Endothelial cell of umbilical vein (primary cell): ENCODE results near the gene TFF2. TPM values are rescaled to one million over a fixed set of nuclear protein-coding genes. Genes with fewer than 3 reads are reported as not detected.

Source experiments
- BruUV-seq: library from RNA; stranded (reverse); fragments of 400-500 nt; replicated peaks from 2 replicates; lab custom pipeline; 2021; lab: Mats Ljungman, UMichigan
- CTCF ChIA-PET: fragments of 300-600, 350-600 bp; sonication (Branson Sonifier 250); formaldehyde crosslinking; loops from one replicate; lab custom pipeline; 2021; ENCODE audit warnings: antibody characterized with exemption, inconsistent platforms; lab: Charles Lee
- POLR2A ChIA-PET: fragments of 300-600, 350-600 bp; sonication (Branson Sonifier 250); formaldehyde crosslinking; loops from one replicate; lab custom pipeline; 2021; ENCODE audit warnings: antibody characterized with exemption, inconsistent platforms; lab: Charles Lee
- DNase-seq: peaks from one replicate; pipeline ENCODE4 v3.0.0-alpha.2; 2011; ENCODE audit warnings: low read depth, low spot score
- FAIRE-seq: peaks from 2 replicates; lab custom pipeline; 2011; peaks lifted over from hg19 to GRCh38; lab: Jason Lieb, UNC
- H2AFZ ChIP-seq: 2 replicates; pipeline ENCODE4 v1.6.0; 2012; ENCODE audit warnings: low read depth, low read length, control low read depth, inconsistent platforms
- H3K27ac ChIP-seq: 2 replicates; pipeline ENCODE4 v1.5.1; 2011; ENCODE audit warnings: low read depth, mild to moderate bottlenecking, control low read depth, low read length, moderate library complexity; ENCODE audit not compliant: insufficient read depth
- H3K27me3 ChIP-seq, 2 experiments: 2 replicates each; pipeline versions ENCODE4 v1.6.0 to v1.6.1; 2011; ENCODE audit warnings: low read length in 2 of 2, mixed read lengths in 1 of 2; ENCODE audit not compliant: control insufficient read depth in 2 of 2, insufficient read depth in 2 of 2
- H3K36me3 ChIP-seq, 2 experiments: 2 replicates in 1 of 2; 3 replicates in 1 of 2; pipeline ENCODE4 v1.5.1; 2011; ENCODE audit warnings: low read length in 2 of 2, mild to moderate bottlenecking in 1 of 2, moderate library complexity in 1 of 2; ENCODE audit not compliant: control insufficient read depth in 2 of 2, insufficient read depth in 2 of 2; ENCODE audit errors: extremely low read depth in 1 of 2
- H3K4me1 ChIP-seq: 3 replicates; pipeline ENCODE4 v1.5.1; 2011; ENCODE audit warnings: mild to moderate bottlenecking, low read length; ENCODE audit not compliant: control insufficient read depth, insufficient read depth; ENCODE audit errors: extremely low read depth
- H3K4me2 ChIP-seq: 2 replicates; pipeline ENCODE4 v1.6.1; 2011; ENCODE audit warnings: low read length, control low read depth, mixed read lengths; ENCODE audit not compliant: insufficient read depth
- H3K4me3 ChIP-seq, 3 experiments: fragments of 200-600 bp in 1 of 3; sonication (generic), shearing (Covaris generic) in 1 of 3; replicated peaks in 1 of 3; 2 replicates each; pipeline ENCODE4 v1.5.1; 2011 to 2016; ENCODE audit warnings: control low read depth in 3 of 3, low read length in 3 of 3, mild to moderate bottlenecking in 2 of 3, inconsistent platforms in 1 of 3, low read depth in 1 of 3, moderate library complexity in 1 of 3; ENCODE audit not compliant: insufficient read depth in 1 of 3
- H3K79me2 ChIP-seq: 2 replicates; pipeline ENCODE4 v1.6.0; 2012; ENCODE audit warnings: low read length, inconsistent platforms; ENCODE audit not compliant: control insufficient read depth, insufficient read depth
- H3K9ac ChIP-seq: replicated peaks from 2 replicates; pipeline ENCODE3; 2011; ENCODE audit warnings: low read length, control low read depth; ENCODE audit not compliant: insufficient read depth; ENCODE audit errors: extremely low read depth
- H3K9me1 ChIP-seq: replicated peaks from 3 replicates; pipeline ENCODE4 v1.6.0; 2011; ENCODE audit warnings: mild to moderate bottlenecking, low read length; ENCODE audit not compliant: control insufficient read depth, insufficient read depth; ENCODE audit errors: extremely low read depth
- H3K9me3 ChIP-seq: replicated peaks from 2 replicates; pipeline ENCODE4 v1.5.1; 2012; ENCODE audit warnings: low read length, inconsistent platforms; ENCODE audit not compliant: control insufficient read depth, insufficient read depth
- H4K20me1 ChIP-seq: replicated peaks from 2 replicates; pipeline ENCODE3; 2011; ENCODE audit warnings: mild to moderate bottlenecking, low read length; ENCODE audit not compliant: control insufficient read depth, insufficient read depth; ENCODE audit errors: extremely low read depth
- CTCF ChIP-seq, 2 donors: IDR thresholded peaks; 1 replicate in 1 of 2; 2 replicates in 1 of 2; pipeline ENCODE4 v1.5.1; 2011; ENCODE audit warnings: low read length in 2 of 2, mild to moderate bottlenecking in 2 of 2, moderate library complexity in 2 of 2, control low read depth in 1 of 2, inconsistent platforms in 1 of 2, low read depth in 1 of 2; ENCODE audit not compliant: insufficient read depth in 1 of 2; ENCODE audit errors: extremely low read depth in 1 of 2
- EZH2 ChIP-seq: IDR thresholded peaks from 2 replicates; pipeline ENCODE4 v1.6.1; 2012; ENCODE audit warnings: borderline replicate concordance, low read depth, mild to moderate bottlenecking, moderate library complexity, low read length, inconsistent platforms; ENCODE audit not compliant: severe bottlenecking
- GATA2 ChIP-seq: IDR thresholded peaks from 2 replicates; pipeline ENCODE4 v1.7.0; 2011; ENCODE audit warnings: low read depth, mild to moderate bottlenecking, moderate library complexity, mixed read lengths, low read length; ENCODE audit not compliant: insufficient read length, insufficient read depth
- JUN ChIP-seq: IDR thresholded peaks from 2 replicates; pipeline ENCODE4 v1.6.1; 2011; ENCODE audit warnings: borderline replicate concordance, low read depth; ENCODE audit not compliant: insufficient read length, insufficient read depth
- MYC ChIP-seq: IDR thresholded peaks from one replicate; pipeline ENCODE4 v1.6.1; 2011; ENCODE audit warnings: mild to moderate bottlenecking, low read depth, low read length
- POLR2AphosphoS5 ChIP-seq: IDR thresholded peaks from 2 replicates; pipeline ENCODE4 v1.6.1; 2012; ENCODE audit warnings: low read depth, mild to moderate bottlenecking, control low read depth, low read length, moderate library complexity; ENCODE audit not compliant: insufficient read depth
- dilution Hi-C: fragments of 300-500 bp; cut with MboI; formaldehyde crosslinking; loops from one replicate; pipeline ENCODE4 v1.15.0; 2019; ENCODE audit warnings: low sequenced_read_pairs; ENCODE audit not compliant: extremely low pct_ligation_motif_present
- intact Hi-C: fragments of 100-400 bp; cut with micrococcal nuclease; formaldehyde crosslinking; loops from one replicate; pipeline ENCODE4 v1.10.0; 2022
- polyA plus RNA-seq, 4 experiments: library from polyadenylated mRNA; depleted of rRNA in 3 of 4; stranded (reverse) in 3 of 4; unstranded in 1 of 4; fragments of >200 nt; gene quantifications; 2 replicates each; pipeline versions ENCODE4 v1.2.1 to v1.2.3, GENCODE V29; 2011 to 2012; ENCODE audit warnings: missing spikeins in 1 of 4
- total RNA-seq: library from RNA; stranded (reverse); gene quantifications from 2 replicates; pipeline ENCODE4 v1.2.3, GENCODE V29; 2021

Gene TFF2
- total and polyA plus RNA-seq, 2 donors (not counting 3 experiments of a cell fraction or from before 2014, with no cell fraction given) = not detected

- Histone ChIP-seq H3K9me3 (no peaks in the 10 kb centered on the region), H4K20me1 (no peaks in the 10 kb centered on the region), H2AFZ (no peak overlapping the region), H3K9ac (no peak overlapping the region), H3K79me2 (no peaks in the 10 kb centered on the region), H3K36me3 (no peaks in the 10 kb centered on the region), H3K9me1 (no peaks in the 10 kb centered on the region), H3K27ac (no peak overlapping the region), H3K4me3 (no peak overlapping the region), H3K27me3 (peaks cover 10 to 32% of the 10 kb centered on the region in 2 experiments), H3K4me1 (no peaks in the 10 kb centered on the region), H3K4me2 (no peak overlapping the region)
- dilution Hi-C loops (no loop called here), intact Hi-C loops (loop anchor here (1.0 to 10.0 kb wide), 2 partner anchors 111 to 194 kb away; no protein-coding TSS in a partner anchor)
- no peak for TF ChIP-seq CTCF (IDR thresholded peaks at IDR 0.05; ENCODE audit: extremely low read depth in 1 of 2, insufficient read depth in 1 of 2, low read depth in 1 of 2, low read length in 2 of 2)
- TF ChIP-seq EZH2 = no peak
- no peak for TF ChIP-seq GATA2
- no peak for TF ChIP-seq JUN
- no peak for TF ChIP-seq MYC
- no peak for TF ChIP-seq POLR2AphosphoS5
- CTCF ChIA-PET = interaction anchor here (0.8 to 2.0 kb wide), 12 partner anchors 10 to 193 kb away, joined by 3 to 10 read pairs (median 3); no protein-coding TSS in a partner anchor
- BruUV-seq = no TSS peak
- POLR2A ChIA-PET = no interaction called here
- DNase-seq (no peak), FAIRE-seq (no peak)
These were observed 11.8 kb downstream of the TFF2 start for GRCh38 chr21:42338729-42339715.
